Measurements from ENCODE around the gene SOCS4.
A peak's percentile ranks its signal among the peaks of the same experiment; 100 is the strongest.

SOCS4 gene, protein sequence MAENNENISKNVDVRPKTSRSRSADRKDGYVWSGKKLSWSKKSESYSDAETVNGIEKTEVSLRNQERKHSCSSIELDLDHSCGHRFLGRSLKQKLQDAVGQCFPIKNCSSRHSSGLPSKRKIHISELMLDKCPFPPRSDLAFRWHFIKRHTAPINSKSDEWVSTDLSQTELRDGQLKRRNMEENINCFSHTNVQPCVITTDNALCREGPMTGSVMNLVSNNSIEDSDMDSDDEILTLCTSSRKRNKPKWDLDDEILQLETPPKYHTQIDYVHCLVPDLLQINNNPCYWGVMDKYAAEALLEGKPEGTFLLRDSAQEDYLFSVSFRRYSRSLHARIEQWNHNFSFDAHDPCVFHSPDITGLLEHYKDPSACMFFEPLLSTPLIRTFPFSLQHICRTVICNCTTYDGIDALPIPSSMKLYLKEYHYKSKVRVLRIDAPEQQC

DNA sequence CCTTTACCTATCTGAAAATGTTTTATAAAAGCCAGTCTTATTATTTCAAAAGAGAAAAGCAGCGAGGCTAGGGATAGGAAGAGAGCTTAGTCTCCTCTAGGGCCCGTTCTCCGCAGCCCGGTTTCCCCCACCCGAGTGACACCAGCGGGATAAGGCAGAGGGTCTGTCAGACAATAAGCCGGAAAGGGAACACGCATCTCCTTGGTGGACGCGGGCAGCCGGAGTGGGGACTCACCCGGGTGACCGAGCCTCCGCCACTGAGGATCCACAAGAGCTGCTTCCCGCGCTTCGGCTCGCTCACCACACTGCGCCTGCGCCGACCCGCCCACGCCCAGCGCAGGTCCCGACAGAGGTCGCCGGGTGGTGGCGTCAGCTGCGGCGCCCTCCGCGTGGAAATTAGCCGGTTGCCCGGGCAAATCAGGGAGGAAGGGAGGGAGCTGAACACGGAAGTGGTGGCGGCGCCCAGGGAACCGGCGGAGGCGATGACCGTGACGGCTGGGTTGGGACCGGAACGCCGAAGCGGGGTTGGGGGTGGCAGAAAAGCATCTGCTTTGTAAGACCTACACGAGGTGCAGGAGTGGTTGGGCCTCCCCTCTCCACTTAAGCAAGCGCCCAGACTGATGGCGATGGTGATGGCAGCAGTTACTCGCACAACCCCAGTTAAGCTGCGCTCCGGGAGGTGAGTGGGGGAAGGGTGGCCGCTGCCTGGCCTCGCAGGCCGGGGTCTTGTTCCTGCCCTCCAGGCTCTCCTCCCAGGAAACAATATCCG lies at the start of gene SOCS4, which contains the start of gene WDHD1:
TSS of gene SOCS4 (plus strand) at position 444 of the 769 bp plus-strand sequence. CDS start 15,806 bp downstream, outside the sequence.
TSS of gene WDHD1 (minus strand) at position 307 of the 769 bp plus-strand sequence. CDS start 312 bp downstream, outside the sequence.
- Histone ChIP-seq H2AFZ (peak within 1 kb of the TSS; percentile 98), H3K27ac (peak within 1 kb of the TSS; percentile 80), H3K4me2 (ENCODE audit: low read length) (peak within 1 kb of the TSS; percentile 98), H3K9me3 (ENCODE audit: control insufficient read depth, low read length) (no peaks in the 10 kb centered on the region), H3K27me3 (ENCODE audit: control insufficient read depth, insufficient read depth, low read length) (no peaks in the 10 kb centered on the region), H3K4me3 (ENCODE audit: low read depth, low read length) (peak within 1 kb of the TSS; percentile 83), H3K4me1 (peaks cover 2% of the 10 kb centered on the region), H3K36me3 (ENCODE audit: control insufficient read depth, insufficient read depth, low read length) (no peaks in the 10 kb centered on the region), H3K79me2 (peaks cover 24% of the 10 kb centered on the region), H3K9ac (peak within 1 kb of the TSS; percentile 42)
- TF ChIP-seq, protein P1, sequence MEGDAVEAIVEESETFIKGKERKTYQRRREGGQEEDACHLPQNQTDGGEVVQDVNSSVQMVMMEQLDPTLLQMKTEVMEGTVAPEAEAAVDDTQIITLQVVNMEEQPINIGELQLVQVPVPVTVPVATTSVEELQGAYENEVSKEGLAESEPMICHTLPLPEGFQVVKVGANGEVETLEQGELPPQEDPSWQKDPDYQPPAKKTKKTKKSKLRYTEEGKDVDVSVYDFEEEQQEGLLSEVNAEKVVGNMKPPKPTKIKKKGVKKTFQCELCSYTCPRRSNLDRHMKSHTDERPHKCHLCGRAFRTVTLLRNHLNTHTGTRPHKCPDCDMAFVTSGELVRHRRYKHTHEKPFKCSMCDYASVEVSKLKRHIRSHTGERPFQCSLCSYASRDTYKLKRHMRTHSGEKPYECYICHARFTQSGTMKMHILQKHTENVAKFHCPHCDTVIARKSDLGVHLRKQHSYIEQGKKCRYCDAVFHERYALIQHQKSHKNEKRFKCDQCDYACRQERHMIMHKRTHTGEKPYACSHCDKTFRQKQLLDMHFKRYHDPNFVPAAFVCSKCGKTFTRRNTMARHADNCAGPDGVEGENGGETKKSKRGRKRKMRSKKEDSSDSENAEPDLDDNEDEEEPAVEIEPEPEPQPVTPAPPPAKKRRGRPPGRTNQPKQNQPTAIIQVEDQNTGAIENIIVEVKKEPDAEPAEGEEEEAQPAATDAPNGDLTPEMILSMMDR (IDR thresholded peaks at IDR 0.05), result peak; percentile 27

DNA sequence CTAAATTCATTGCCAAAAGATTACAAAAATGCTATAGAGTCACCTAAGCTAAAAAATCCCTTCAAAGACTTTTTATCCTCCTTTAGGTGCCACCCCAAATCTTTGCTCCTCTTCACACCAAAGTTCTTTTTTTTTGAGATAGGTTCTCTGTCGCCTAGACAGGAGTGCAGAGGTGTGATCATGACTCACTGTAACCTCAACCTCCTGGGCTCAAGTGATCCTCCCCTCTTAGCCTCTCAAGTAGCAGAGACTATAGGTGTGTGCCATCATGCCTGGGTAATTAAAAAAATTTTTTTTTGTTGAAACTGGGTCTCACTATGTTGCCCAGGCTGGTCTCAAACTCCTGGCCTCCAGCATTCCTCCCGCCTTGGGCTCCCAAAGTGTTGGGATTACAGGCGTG lies 48.0 kb upstream of the SOCS4 start:
- Histone ChIP-seq H3K27ac (no peak overlapping the region), H3K27me3 (ENCODE audit: control insufficient read depth, insufficient read depth, low read length) (no peaks in the 10 kb centered on the region), H3K4me3 (ENCODE audit: low read depth, low read length) (no peak overlapping the region), H3K36me3 (ENCODE audit: control insufficient read depth, insufficient read depth, low read length) (no peaks in the 10 kb centered on the region), H3K9ac (no peak overlapping the region), H3K79me2 (no peaks in the 10 kb centered on the region), H3K4me2 (ENCODE audit: low read length) (no peak overlapping the region), H2AFZ (no peak overlapping the region), H3K4me1 (no peaks in the 10 kb centered on the region), H3K9me3 (ENCODE audit: control insufficient read depth, low read length) (no peaks in the 10 kb centered on the region)
- TF ChIP-seq, protein P1 (IDR thresholded peaks at IDR 0.05), result no peak

GRCh38 chr14:54981698-54982097 lies 45.3 kb upstream of the SOCS4 start:
- H2AFZ ChIP-seq, result no peak overlapping the region
- no peak overlapping the region for H3K4me3 ChIP-seq (ENCODE audit: low read depth, low read length)
- TF ChIP-seq, protein P1 (IDR thresholded peaks at IDR 0.05), result no peak
- H3K79me2 ChIP-seq, result no peaks in the 10 kb centered on the region
- no peaks in the 10 kb centered on the region for H3K36me3 ChIP-seq (ENCODE audit: control insufficient read depth, insufficient read depth, low read length)
- H3K4me1 ChIP-seq, result no peaks in the 10 kb centered on the region
- no peak overlapping the region for H3K9ac ChIP-seq
- no peaks in the 10 kb centered on the region for H3K27me3 ChIP-seq (ENCODE audit: control insufficient read depth, insufficient read depth, low read length)
- H3K4me2 ChIP-seq (ENCODE audit: low read length), result no peak overlapping the region
- no peak overlapping the region for H3K27ac ChIP-seq
- H3K9me3 ChIP-seq (ENCODE audit: control insufficient read depth, low read length), result no peaks in the 10 kb centered on the region

DNA sequence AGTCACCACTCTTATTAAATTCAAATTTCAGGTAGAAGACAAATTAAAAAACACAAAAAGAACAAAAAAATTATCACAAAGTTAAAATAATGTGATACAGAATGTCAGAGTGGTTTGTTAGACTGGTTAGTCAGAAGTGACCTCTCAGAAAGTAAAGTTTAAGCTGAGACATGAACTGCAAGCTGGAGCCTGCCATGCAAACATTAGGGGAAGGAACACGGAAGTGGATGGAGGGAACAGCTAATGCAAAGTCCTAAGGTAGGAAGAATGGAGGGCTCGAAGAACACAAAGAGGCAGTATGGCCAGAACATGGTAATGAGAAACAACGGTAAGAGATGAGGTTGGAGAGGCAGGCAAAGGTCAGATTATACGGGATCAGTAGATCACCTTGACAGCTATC lies 41.9 kb upstream of the SOCS4 start:
- Histone ChIP-seq H3K4me3 (ENCODE audit: low read depth, low read length) (no peak overlapping the region), H3K9me3 (ENCODE audit: control insufficient read depth, low read length) (no peaks in the 10 kb centered on the region), H3K9ac (no peak overlapping the region), H3K4me1 (no peaks in the 10 kb centered on the region), H2AFZ (no peak overlapping the region), H3K27ac (no peak overlapping the region), H3K36me3 (ENCODE audit: control insufficient read depth, insufficient read depth, low read length) (no peaks in the 10 kb centered on the region), H3K4me2 (ENCODE audit: low read length) (no peak overlapping the region), H3K27me3 (ENCODE audit: control insufficient read depth, insufficient read depth, low read length) (no peaks in the 10 kb centered on the region), H3K79me2 (no peaks in the 10 kb centered on the region)
- TF ChIP-seq, protein P1 (IDR thresholded peaks at IDR 0.05), result no peak
